Mesendoderm (in vitro differentiated cells): ENCODE data around the gene HMMR.

ENCODE experiments used
- DNase-seq: peaks from one replicate; pipeline ENCODE4 v3.0.0; 2013
- H2AK5ac ChIP-seq: 2 replicates; pipeline ENCODE4 v1.6.1; 2013; ENCODE audit warnings: low read length, inconsistent platforms
- H2BK120ac ChIP-seq: 2 replicates; pipeline ENCODE4 v1.6.1; 2013; ENCODE audit warnings: low read depth, mild to moderate bottlenecking, low read length, moderate library complexity, mixed read lengths
- H2BK15ac ChIP-seq: replicated peaks from 2 replicates; pipeline ENCODE4 v1.6.1; 2013; ENCODE audit warnings: low read depth, mild to moderate bottlenecking, moderate library complexity
- H2BK5ac ChIP-seq: 2 replicates; pipeline ENCODE4 v1.6.1; 2013; ENCODE audit warnings: low read length, inconsistent platforms
- H3K18ac ChIP-seq: 2 replicates; pipeline ENCODE4 v1.6.1; 2013; ENCODE audit warnings: mild to moderate bottlenecking, low read length, mixed read lengths
- H3K23ac ChIP-seq: one replicate; pipeline ENCODE4 v1.6.1; 2013; ENCODE audit warnings: low read length
- H3K27ac ChIP-seq: 2 replicates; pipeline ENCODE4 v1.5.1; 2013; ENCODE audit warnings: low read depth, mild to moderate bottlenecking, inconsistent platforms, low read length, moderate library complexity
- H3K27me3 ChIP-seq: 2 replicates; pipeline ENCODE4 v1.6.1; 2013; ENCODE audit warnings: low read length, control low read depth, mild to moderate bottlenecking, inconsistent platforms; ENCODE audit not compliant: insufficient read depth, poor library complexity
- H3K36me3 ChIP-seq: 2 replicates; pipeline ENCODE4 v1.6.1; 2013; ENCODE audit warnings: low read length, inconsistent platforms; ENCODE audit not compliant: control insufficient read depth, insufficient read depth
- H3K4ac ChIP-seq: one replicate; pipeline ENCODE4 v1.6.1; 2013; ENCODE audit warnings: low read depth, mild to moderate bottlenecking, low read length, moderate library complexity
- H3K4me1 ChIP-seq: 2 replicates; pipeline ENCODE4 v1.6.1; 2013; ENCODE audit warnings: low read depth, low read length, inconsistent platforms; ENCODE audit not compliant: control insufficient read depth
- H3K4me2 ChIP-seq: 2 replicates; pipeline ENCODE4 v1.6.1; 2013; ENCODE audit warnings: low read length
- H3K4me3 ChIP-seq: 2 replicates; pipeline ENCODE4 v1.5.1; 2013; ENCODE audit warnings: mild to moderate bottlenecking, low read length
- H3K56ac ChIP-seq: one replicate; pipeline ENCODE4 v1.6.1; 2013; ENCODE audit warnings: low read length
- H3K79me1 ChIP-seq: 2 replicates; pipeline ENCODE4 v1.6.1; 2013; ENCODE audit warnings: low read length, inconsistent platforms
- H3K79me2 ChIP-seq: 2 replicates; pipeline ENCODE4 v1.6.1; 2013; ENCODE audit warnings: mild to moderate bottlenecking, low read length; ENCODE audit not compliant: control insufficient read depth, insufficient read depth
- H3K9ac ChIP-seq: 2 replicates; pipeline ENCODE4 v1.6.1; 2013; ENCODE audit warnings: low read length, inconsistent platforms
- H4K5ac ChIP-seq: one replicate; pipeline ENCODE4 v1.6.1; 2013; ENCODE audit warnings: low read length
- H4K8ac ChIP-seq: one replicate; pipeline ENCODE4 v1.6.1; 2013; ENCODE audit warnings: low read depth, mild to moderate bottlenecking, control low read depth, low read length, moderate library complexity
- WGBS: extraction: QIAGEN DNeasy Blood & Tissue Kit; methylation state at CpG from one replicate; pipeline ENCODE4 v1.1.7; 2013; ENCODE audit warnings: low lambda C conversion rate, missing lambda C conversion rate; ENCODE audit not compliant: insufficient coverage; ENCODE audit errors: extremely low coverage; 5-methylcytosine and 5-hydroxymethylcytosine counted together

The HMMR gene

GRCh38 chr5:163504079-163504931 is 43.9 kb downstream of the HMMR start:
- no CpG with 5 or more reads among the region's 27 CpGs for WGBS
- no peak overlapping the region for H2AK5ac ChIP-seq
- H3K4me2 ChIP-seq, result peak overlapping the region; percentile 96
- H3K23ac ChIP-seq, result no peak overlapping the region
- H3K27ac ChIP-seq, result peak overlapping the region; percentile 72
- H3K18ac ChIP-seq, result peak overlapping the region; percentile 80
- H3K4ac ChIP-seq, result peak overlapping the region; percentile 88
- peak overlapping the region; percentile 14 for H4K5ac ChIP-seq
- no peaks in the 10 kb centered on the region for H3K4me1 ChIP-seq
- H2BK15ac ChIP-seq, result peak overlapping the region; percentile 74
- no peaks in the 10 kb centered on the region for H3K27me3 ChIP-seq
- H3K56ac ChIP-seq, result peak overlapping the region; percentile 91
- peak; percentile 69 for DNase-seq
- H2BK120ac ChIP-seq, result no peak overlapping the region
- peak overlapping the region; percentile 89 for H2BK5ac ChIP-seq
- peaks cover 36% of the 10 kb centered on the region for H3K79me2 ChIP-seq
- no peaks in the 10 kb centered on the region for H3K36me3 ChIP-seq
- H4K8ac ChIP-seq, result peak overlapping the region; percentile 98
- peak overlapping the region; percentile 70 for H3K4me3 ChIP-seq
- H3K79me1 ChIP-seq, result no peaks in the 10 kb centered on the region
- peak overlapping the region; percentile 91 for H3K9ac ChIP-seq

- Histone ChIP-seq H3K4ac (no peak overlapping the region), H3K79me1 (no peaks in the 10 kb centered on the region), H3K56ac (peak overlapping the region; percentile 89), H4K8ac (no peak overlapping the region), H3K4me2 (peak overlapping the region; percentile 33), H3K27me3 (no peaks in the 10 kb centered on the region), H2AK5ac (no peak overlapping the region), H3K23ac (no peak overlapping the region), H3K79me2 (peaks cover 40% of the 10 kb centered on the region), H3K18ac (peak overlapping the region; percentile 65), H3K4me3 (peak overlapping the region; percentile 60), H2BK15ac (no peak overlapping the region), H2BK5ac (no peak overlapping the region), H3K4me1 (no peaks in the 10 kb centered on the region), H3K9ac (peak overlapping the region; percentile 91), H2BK120ac (no peak overlapping the region), H3K27ac (peak overlapping the region; percentile 68), H4K5ac (no peak overlapping the region), H3K36me3 (no peaks in the 10 kb centered on the region)
- WGBS, result no CpG with 5 or more reads among the region's 7 CpGs
- DNase-seq, result no peak
Measured at GRCh38 chr5:163505049-163505367, 44.6 kb downstream of the HMMR start.

- no CpG with 5 or more reads among the region's 64 CpGs for WGBS
- Histone ChIP-seq H4K8ac (peak within 1 kb of the TSS; percentile 98), H2BK15ac (no peak within 1 kb of the TSS), H3K79me1 (no peaks in the 10 kb centered on the region), H2BK120ac (no peak within 1 kb of the TSS), H2BK5ac (peak within 1 kb of the TSS; percentile 89), H3K27me3 (no peaks in the 10 kb centered on the region), H3K79me2 (peaks cover 42% of the 10 kb centered on the region), H3K4ac (peak within 1 kb of the TSS; percentile 88), H3K4me3 (peak within 1 kb of the TSS; percentile 70), H3K4me1 (no peaks in the 10 kb centered on the region), H3K27ac (peak within 1 kb of the TSS; percentile 95), H3K9ac (peak within 1 kb of the TSS; percentile 91), H3K36me3 (no peaks in the 10 kb centered on the region), H3K4me2 (peak within 1 kb of the TSS; percentile 96), H3K18ac (peak within 1 kb of the TSS; percentile 71), H4K5ac (no peak within 1 kb of the TSS), H2AK5ac (no peak within 1 kb of the TSS), H3K23ac (no peak within 1 kb of the TSS), H3K56ac (peak within 1 kb of the TSS; percentile 94)
- DNase-seq, result peak; percentile 98
Measured at GRCh38 chr5:163505368-163506094, 45.1 kb downstream of the HMMR start, which contains the start of gene MAT2B. MAT2B (plus strand) TSS chr5:163505619; CDS start chr5:163505687, 68 bp downstream.

- Histone ChIP-seq H3K27me3 (no peaks in the 10 kb centered on the region), H3K56ac (peak overlapping the region; percentile 94), H3K4me2 (peak overlapping the region; percentile 47), H3K4me3 (peak overlapping the region; percentile 42), H4K5ac (no peak overlapping the region), H2BK15ac (no peak overlapping the region), H3K18ac (no peak overlapping the region), H3K36me3 (no peaks in the 10 kb centered on the region), H2AK5ac (no peak overlapping the region), H2BK120ac (no peak overlapping the region), H3K4me1 (no peaks in the 10 kb centered on the region), H2BK5ac (no peak overlapping the region), H4K8ac (no peak overlapping the region), H3K9ac (peak overlapping the region; percentile 66), H3K4ac (no peak overlapping the region), H3K23ac (no peak overlapping the region), H3K27ac (no peak overlapping the region), H3K79me1 (no peaks in the 10 kb centered on the region), H3K79me2 (peaks cover 44% of the 10 kb centered on the region)
- no peak for DNase-seq
- no CpG with 5 or more reads among the region's 9 CpGs for WGBS
Measured at GRCh38 chr5:163506095-163506457, 45.6 kb downstream of the HMMR start.

GRCh38 chr5:163506726-163507125 is 46.3 kb downstream of the HMMR start:
- H3K27me3 ChIP-seq, result no peaks in the 10 kb centered on the region
- no peaks in the 10 kb centered on the region for H3K36me3 ChIP-seq
- H2BK120ac ChIP-seq, result no peak overlapping the region
- no peak overlapping the region for H3K27ac ChIP-seq
- H3K4me1 ChIP-seq, result no peaks in the 10 kb centered on the region
- H3K9ac ChIP-seq, result peak overlapping the region; percentile 66
- no peak overlapping the region for H4K5ac ChIP-seq
- no peaks in the 10 kb centered on the region for H3K79me1 ChIP-seq
- H2AK5ac ChIP-seq, result no peak overlapping the region
- peaks cover 50% of the 10 kb centered on the region for H3K79me2 ChIP-seq
- no peak overlapping the region for H3K4ac ChIP-seq
- H3K56ac ChIP-seq, result no peak overlapping the region
- no peak overlapping the region for H2BK15ac ChIP-seq
- H2BK5ac ChIP-seq, result no peak overlapping the region
- no CpG with 5 or more reads among the region's 8 CpGs for WGBS
- H3K23ac ChIP-seq, result no peak overlapping the region
- peak overlapping the region; percentile 47 for H3K4me2 ChIP-seq
- H3K4me3 ChIP-seq, result no peak overlapping the region
- H4K8ac ChIP-seq, result no peak overlapping the region
- no peak for DNase-seq
- no peak overlapping the region for H3K18ac ChIP-seq
